ENCODE results near the gene HLA-DRB1. TPM values are rescaled to one million over a fixed set of nuclear protein-coding genes. Genes with fewer than 3 reads are reported as not detected.

Gene HLA-DRB1
- total RNA-seq, 4 donors from 2014 or later = 52.7 to 99.3 (median 57.4) TPM

DNA sequence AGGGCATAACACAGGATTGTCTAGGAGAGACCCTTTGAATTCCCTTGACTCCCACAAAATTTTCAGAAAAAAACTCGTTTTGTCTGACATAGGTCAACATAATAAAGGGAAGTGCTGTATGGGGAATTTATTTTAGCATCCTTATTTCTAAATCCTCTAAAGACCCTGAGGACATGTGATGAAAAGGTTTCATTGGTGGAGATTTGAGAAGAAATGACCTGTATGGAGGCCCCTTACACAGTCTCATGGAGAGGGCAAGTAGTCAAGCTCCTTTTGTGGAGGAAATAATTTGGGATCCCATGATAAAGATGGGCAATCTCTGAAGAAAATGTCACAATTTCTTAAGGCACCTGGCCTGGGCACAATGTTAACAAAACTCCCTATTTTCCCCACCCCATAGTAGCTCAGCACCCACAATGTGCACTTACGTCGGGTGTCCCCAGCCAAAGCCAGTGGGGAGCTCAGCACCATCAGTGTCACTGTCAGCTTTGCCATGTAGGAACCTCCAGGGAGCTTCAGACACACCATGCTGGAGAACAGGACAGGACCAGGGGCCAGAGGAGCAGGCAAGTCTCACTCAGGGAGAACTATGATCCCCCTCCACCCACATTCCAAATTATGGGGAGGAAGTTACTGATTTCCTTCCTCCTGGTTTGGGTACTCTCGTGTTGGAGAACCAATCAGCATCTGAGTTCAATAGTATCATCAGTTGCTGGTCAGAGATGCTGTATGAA lies 59.8 kb downstream of the HLA-DRB1 start, which contains the start of gene HLA-DRB5:
HLA-DRB5 (minus strand) TSS at position 591 of the 734 bp plus-strand sequence; CDS start at position 528, 63 bp downstream.
- TF ChIP-seq CTCF (IDR thresholded peaks at IDR 0.05) = no peak
- no peak for DNase-seq (ENCODE audit: low spot score)
- ATAC-seq (ENCODE audit: low FRiP score) = peak; percentile 66

Small RNAs within 50 kb of the gene (small RNA-seq; reads per million reads assigned to genes)
- not detected for gene RNU1-61P

Other genes starting within 250 kb of the HLA-DRB1 start
- gene TSBP1, start 217.9 kb downstream of the HLA-DRB1 start, total RNA-seq = not detected
- gene BTNL2, start 182.7 kb downstream of the HLA-DRB1 start, total RNA-seq = not detected
- gene HLA-DRA, start 150.0 kb downstream of the HLA-DRB1 start, total RNA-seq = 100 to 1,000 TPM; 102 to 437 (median 303) TPM
- 10 to 100 TPM in 1 of 4 donors, 1 to 10 TPM in 2, not detected in 1; 1.6 to 50.9 (median 5.5) TPM for gene HLA-DRB5, start 59.6 kb downstream of the HLA-DRB1 start, total RNA-seq
- 10 to 100 TPM in 1 of 4 donors, 1 to 10 TPM in 3; 1.8 to 14.5 (median 6.8) TPM for gene HLA-DQA1, start 47.6 kb upstream of the HLA-DRB1 start, total RNA-seq
- gene HLA-DQB1, start 76.8 kb upstream of the HLA-DRB1 start, total RNA-seq = 1 to 10 TPM; 1.6 to 9.1 (median 2.4) TPM
- 1 to 10 TPM in 1 of 4 donors, under 1 TPM in 2, not detected in 1; 0.56 to 2.4 (median 0.96) TPM for gene HLA-DQA2, start 151.5 kb upstream of the HLA-DRB1 start, total RNA-seq
- gene HLA-DQB2, start 173.7 kb upstream of the HLA-DRB1 start, total RNA-seq = 1 to 10 TPM in 2 of 4 donors, under 1 TPM in 1, not detected in 1; 0.96 to 7.4 (median 2.6) TPM
- gene HLA-DOB, start 227.2 kb upstream of the HLA-DRB1 start, total RNA-seq = 1 to 10 TPM in 2 of 4 donors, under 1 TPM in 1, not detected in 1; 0.56 to 2.8 (median 1.6) TPM
- 10 to 100 TPM; 10.1 to 54.5 (median 20.0) TPM for gene TAP2, start 248.9 kb upstream of the HLA-DRB1 start, total RNA-seq

All from omental fat pad (tissue), 4 donors.